H1 (cell line): ENCODE results near the gene CCDC88C. TPM values are rescaled to one million over a fixed set of nuclear protein-coding genes. Genes with fewer than 3 reads are reported as not detected.

ENCODE experiments used
- ATF3 ChIP-seq: IDR thresholded peaks from 2 replicates; pipeline ENCODE4 v1.6.1; 2011; ENCODE audit warnings: low read depth, mild to moderate bottlenecking, low read length; ENCODE audit not compliant: insufficient read depth
- polyA plus RNA-seq, 7 experiments: library from polyadenylated mRNA; depleted of rRNA in 3 of 7; stranded (reverse) in 5 of 7; unstranded in 2 of 7; fragments of >200 nt in 5 of 7; fragments of 200-250 nt in 2 of 7; gene quantifications; 1 replicate in 5 of 7; 2 replicates in 1 of 7; 4 replicates in 1 of 7; pipeline versions ENCODE4 v1.2.1 to v1.2.3, GENCODE V29; 2011 to 2013; ENCODE audit warnings: missing spikeins in 2 of 7, mixed read lengths in 2 of 7
- total RNA-seq: library from RNA; stranded (reverse); fragmentation: NEBNext Ultra II Directional; extraction: Animal tissue kit (Norgen Biotek cat#: 25700); gene quantifications from 2 replicates; pipeline ENCODE4 v1.2.1, GENCODE V29; 2021

The CCDC88C gene
- total and polyA plus RNA-seq, 2 of the 8 experiments (the other 6 are each of a cell fraction or from before 2014, with no cell fraction given): 10.3 to 57.7 TPM

GRCh38 chr14:91346838-91347173 is 70.8 kb downstream of the CCDC88C start (continued):
- TF ChIP-seq ATF3: no peak
